Keratinocyte (primary cell): Measurements from ENCODE around the gene ZNF302.

Source experiments
- CTCF ChIP-seq, 3 experiments: IDR thresholded peaks in 1 of 3; conservative IDR thresholded peaks in 1 of 3; optimal IDR thresholded peaks in 1 of 3; 2 replicates in 2 of 3; 3 replicates in 1 of 3; pipeline versions ENCODE3 to v1.5.1; 2011; ENCODE audit warnings: low read length in 3 of 3, mild to moderate bottlenecking in 3 of 3, moderate library complexity in 2 of 3, control low read depth in 1 of 3, inconsistent platforms in 1 of 3; ENCODE audit not compliant: insufficient read depth in 2 of 3; ENCODE audit errors: extremely low read depth in 1 of 3
- EZH2 ChIP-seq: IDR thresholded peaks from one replicate; pipeline ENCODE4 v1.6.1; 2012; ENCODE audit warnings: inconsistent platforms, mild to moderate bottlenecking, low read length, moderate library complexity

GRCh38 chr19:34676697-34677385 lies 637 bp upstream of the ZNF302 start, which contains the start of gene SCGB2B2:
- no peak for TF ChIP-seq CTCF (optimal IDR thresholded peaks at IDR 0.05 in 1 of 3, IDR thresholded peaks at IDR 0.05 in 1 of 3, conservative IDR thresholded peaks at IDR 0.05 in 1 of 3; ENCODE audit: extremely low read depth in 1 of 3, insufficient read depth in 2 of 3, low read length in 3 of 3)
- TF ChIP-seq EZH2 = no peak
